GM18505 (cell line): ENCODE data around the gene PDSS2.
"Not testable (repeated sequence)": the region's sequence is repeated elsewhere in the genome, so short reads cannot be mapped to it uniquely, and the experiment has no call there.

Experiments
- ATAC-seq: cut with Tn5 transposase; IDR thresholded peaks from one replicate; pipeline ENCODE4 v1.9.1; 2021; ENCODE audit not compliant: unreplicated experiment
- POLR2A ChIP-seq: IDR thresholded peaks from 4 replicates; pipeline ENCODE4 v1.6.1; 2011; ENCODE audit warnings: borderline replicate concordance; ENCODE audit not compliant: insufficient read depth, insufficient read length; ENCODE audit errors: extremely low read depth

PDSS2 gene

GRCh38 chr6:107488875-107489635 lies 29.7 kb upstream of the PDSS2 start:
- no peak for TF ChIP-seq POLR2A
- ATAC-seq = no peak

GRCh38 chr6:107488174-107488874 lies 29.0 kb upstream of the PDSS2 start:
- ATAC-seq = no peak

GRCh38 chr6:107485157-107485556 lies 25.8 kb upstream of the PDSS2 start:
- ATAC-seq = no peak
- no peak for TF ChIP-seq POLR2A

More at GRCh38 chr6:107488174-107488874, 29.0 kb upstream of the PDSS2 start:
- TF ChIP-seq POLR2A = no peak

- no peak for TF ChIP-seq POLR2A
- ATAC-seq = no peak
Observed at GRCh38 chr6:107479089-107479690, 19.8 kb upstream of the PDSS2 start.

- not testable (repeated sequence) for ATAC-seq
Observed at GRCh38 chr6:107475826-107476225, 16.5 kb upstream of the PDSS2 start.

- not testable (repeated sequence) for ATAC-seq
Observed at GRCh38 chr6:107475360-107475759, 16.0 kb upstream of the PDSS2 start.

- no peak for TF ChIP-seq POLR2A
- ATAC-seq = no peak
Observed at GRCh38 chr6:107473660-107474059, 14.3 kb upstream of the PDSS2 start.

GRCh38 chr6:107470364-107470763 lies 11.0 kb upstream of the PDSS2 start:
- no peak for ATAC-seq
- no peak for TF ChIP-seq POLR2A

GRCh38 chr6:107466062-107466461 lies 6.7 kb upstream of the PDSS2 start:
- no peak for TF ChIP-seq POLR2A
- ATAC-seq = no peak

GRCh38 chr6:107460083-107460631 lies 793 bp upstream of the PDSS2 start:
- no peak for TF ChIP-seq POLR2A
- no peak for ATAC-seq

- no peak for TF ChIP-seq POLR2A
- ATAC-seq = peak; percentile 35
Observed at GRCh38 chr6:107458672-107459282, 587 bp downstream of the PDSS2 start.

GRCh38 chr6:107448776-107449175 lies 10.6 kb downstream of the PDSS2 start:
- ATAC-seq = no peak
- no peak for TF ChIP-seq POLR2A

- ATAC-seq = no peak
- TF ChIP-seq POLR2A = no peak
Observed at GRCh38 chr6:107447663-107448216, 11.6 kb downstream of the PDSS2 start.
